HG03045 (cell line): ENCODE results near the gene RBMS1.
A peak's percentile ranks its signal among the peaks of the same experiment; 100 is the strongest.

Experiments used
- ATAC-seq: cut with Tn5 transposase; IDR thresholded peaks from one replicate; pipeline ENCODE4 v1.9.1; 2021; ENCODE audit warnings: mild to moderate bottlenecking, moderate library complexity; ENCODE audit not compliant: unreplicated experiment

RBMS1 gene, protein sequence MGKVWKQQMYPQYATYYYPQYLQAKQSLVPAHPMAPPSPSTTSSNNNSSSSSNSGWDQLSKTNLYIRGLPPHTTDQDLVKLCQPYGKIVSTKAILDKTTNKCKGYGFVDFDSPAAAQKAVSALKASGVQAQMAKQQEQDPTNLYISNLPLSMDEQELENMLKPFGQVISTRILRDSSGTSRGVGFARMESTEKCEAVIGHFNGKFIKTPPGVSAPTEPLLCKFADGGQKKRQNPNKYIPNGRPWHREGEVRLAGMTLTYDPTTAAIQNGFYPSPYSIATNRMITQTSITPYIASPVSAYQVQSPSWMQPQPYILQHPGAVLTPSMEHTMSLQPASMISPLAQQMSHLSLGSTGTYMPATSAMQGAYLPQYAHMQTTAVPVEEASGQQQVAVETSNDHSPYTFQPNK

GRCh38 chr2:160493227-160494028, at the start of gene RBMS1:
TSS of gene RBMS1 (minus strand) at chr2:160493807. CDS start at chr2:160493363, 444 bp downstream.
- no peak for ATAC-seq

- ATAC-seq: no peak
Observed at GRCh38 chr2:160541745-160542144, 48.1 kb upstream of the RBMS1 start.

DNA sequence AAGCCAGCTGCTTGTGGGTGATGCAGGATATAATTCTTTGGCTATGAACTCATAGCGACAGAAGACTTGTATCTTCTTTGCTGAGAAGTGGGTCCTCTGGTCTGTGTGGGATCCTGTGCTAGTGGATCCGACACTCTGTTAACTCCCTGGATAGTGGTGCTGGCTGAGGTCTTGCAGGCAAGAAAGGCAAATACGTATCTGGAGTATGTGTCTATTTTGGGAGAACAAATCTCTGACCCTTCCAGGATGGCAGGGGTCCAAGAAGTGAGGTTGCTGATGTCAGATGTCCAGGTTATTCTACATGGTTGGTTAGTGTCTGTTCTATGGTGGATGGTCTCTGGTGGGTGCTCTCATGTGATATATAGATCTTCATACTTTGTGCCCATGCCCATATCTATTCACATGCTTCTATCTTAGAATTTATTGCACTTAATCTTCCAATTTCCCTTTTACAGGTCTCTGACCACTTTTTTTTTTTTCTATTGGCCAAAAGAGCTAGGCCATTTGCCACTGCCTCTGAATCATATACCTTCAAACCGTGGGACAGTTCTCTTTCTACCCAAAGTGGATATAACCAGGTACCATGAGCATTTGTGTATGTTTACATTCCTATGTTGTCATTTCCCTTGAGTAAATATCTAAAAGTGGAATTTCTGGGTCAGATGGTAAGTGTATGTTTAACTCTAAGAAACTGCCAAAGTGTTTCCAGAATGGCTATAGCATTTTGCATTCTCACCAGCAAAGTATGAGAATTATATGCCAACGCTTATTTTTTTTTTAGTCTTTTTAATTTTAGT, 45.1 kb upstream of the RBMS1 start:
- ATAC-seq: no peak

DNA sequence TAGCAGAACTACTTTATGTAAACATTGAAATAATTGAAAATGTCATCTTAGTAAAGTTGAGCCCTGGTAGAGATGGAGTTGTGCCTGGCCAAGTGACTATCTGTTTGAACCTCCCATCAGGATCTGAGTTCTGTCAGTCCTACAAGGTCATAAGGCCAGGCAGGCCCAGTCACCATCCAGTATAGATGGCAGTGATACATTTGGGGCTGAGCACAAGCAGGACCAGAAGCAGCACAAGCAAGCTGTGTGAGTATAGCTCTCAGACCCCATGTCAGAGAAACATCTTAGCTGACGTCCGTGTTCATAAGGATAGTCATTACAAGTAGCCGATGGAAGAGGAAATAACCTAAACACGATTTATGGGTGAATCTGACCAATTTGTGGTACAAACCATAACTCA, 44.5 kb upstream of the RBMS1 start:
- ATAC-seq: no peak

DNA sequence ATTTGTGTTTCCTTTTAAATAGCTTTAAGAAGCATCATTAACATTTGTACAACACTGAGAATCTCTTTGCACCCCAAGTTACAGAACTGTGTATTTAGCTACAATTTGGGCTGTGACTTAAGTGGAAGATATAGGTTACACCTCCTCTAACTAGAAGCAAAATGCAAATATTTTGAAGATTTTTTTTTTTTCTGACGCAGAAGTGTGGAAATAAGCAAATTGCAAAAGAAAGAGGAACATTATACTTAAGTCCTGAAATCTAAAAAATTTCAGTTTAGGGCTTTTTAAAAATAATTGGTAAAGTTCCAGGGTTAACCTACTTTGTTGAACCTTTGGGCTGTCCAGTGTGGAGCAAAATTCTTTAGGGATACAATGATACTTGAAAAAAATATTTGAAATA, 41.4 kb upstream of the RBMS1 start:
- ATAC-seq: no peak

- no peak for ATAC-seq
Observed at GRCh38 chr2:160534249-160534648, 40.6 kb upstream of the RBMS1 start.

- no peak for ATAC-seq
Observed at GRCh38 chr2:160533482-160533881, 39.9 kb upstream of the RBMS1 start.

DNA sequence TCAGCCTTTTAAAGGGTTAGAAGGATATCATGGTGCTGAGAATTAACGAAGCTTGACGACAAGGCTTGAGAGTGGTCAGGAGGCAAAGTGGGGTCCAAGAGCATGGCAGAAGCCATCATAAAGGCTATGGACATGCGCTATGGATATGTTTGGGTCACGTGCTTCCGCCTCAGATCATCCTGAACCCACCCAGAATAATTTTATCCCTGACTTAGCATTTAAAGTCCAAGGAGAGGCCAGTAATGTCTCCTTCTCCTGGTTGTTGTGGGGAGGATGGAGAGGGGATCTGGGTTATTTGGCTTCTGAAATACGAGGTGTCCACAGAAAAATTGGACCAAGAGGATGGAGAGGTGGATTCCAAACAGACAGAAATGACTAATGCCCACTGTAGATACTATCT, 38.8 kb upstream of the RBMS1 start:
- ATAC-seq: no peak

GRCh38 chr2:160522951-160523710, 29.5 kb upstream of the RBMS1 start:
- ATAC-seq: no peak

- ATAC-seq: no peak
Observed at GRCh38 chr2:160517731-160518130, 24.1 kb upstream of the RBMS1 start.

DNA sequence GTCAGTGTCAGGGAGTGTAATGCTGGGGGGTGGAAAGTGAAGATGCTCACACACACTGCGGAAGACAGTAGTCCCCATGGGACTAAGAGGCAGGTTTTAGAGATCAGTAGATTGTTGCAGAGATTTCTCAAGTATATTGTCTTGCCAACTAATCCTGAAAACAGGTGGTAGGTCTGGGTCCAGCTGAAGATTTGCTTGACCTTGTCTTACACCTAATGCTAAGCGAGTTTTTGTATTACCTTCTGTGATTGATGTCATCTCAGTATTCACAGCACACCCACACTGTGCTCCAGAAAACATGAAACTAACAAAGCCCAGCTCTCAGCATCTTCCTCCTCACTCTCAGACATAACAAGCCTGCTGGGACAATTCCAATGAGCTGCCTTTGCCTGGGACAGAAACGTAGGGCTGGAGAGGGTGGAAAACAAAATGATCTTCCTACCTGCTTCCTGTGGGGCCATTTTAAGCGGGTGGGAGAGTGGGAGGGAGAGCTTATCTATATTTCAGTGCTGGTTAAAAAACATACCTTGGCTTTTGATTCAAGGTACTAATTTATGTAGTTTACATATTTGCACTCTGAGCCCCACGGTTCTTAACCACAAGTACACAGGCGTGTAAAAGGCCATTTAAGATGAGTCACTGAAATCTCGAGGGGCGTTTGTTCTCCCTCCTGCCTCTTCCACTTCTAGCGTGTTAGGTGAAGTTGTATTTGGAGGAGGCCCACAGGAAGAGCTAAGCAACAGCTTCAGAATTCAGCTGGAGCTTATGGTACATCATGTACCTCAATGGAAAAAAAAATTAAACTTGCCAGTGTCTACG, 23.1 kb upstream of the RBMS1 start:
- peak; percentile 69 for ATAC-seq

DNA sequence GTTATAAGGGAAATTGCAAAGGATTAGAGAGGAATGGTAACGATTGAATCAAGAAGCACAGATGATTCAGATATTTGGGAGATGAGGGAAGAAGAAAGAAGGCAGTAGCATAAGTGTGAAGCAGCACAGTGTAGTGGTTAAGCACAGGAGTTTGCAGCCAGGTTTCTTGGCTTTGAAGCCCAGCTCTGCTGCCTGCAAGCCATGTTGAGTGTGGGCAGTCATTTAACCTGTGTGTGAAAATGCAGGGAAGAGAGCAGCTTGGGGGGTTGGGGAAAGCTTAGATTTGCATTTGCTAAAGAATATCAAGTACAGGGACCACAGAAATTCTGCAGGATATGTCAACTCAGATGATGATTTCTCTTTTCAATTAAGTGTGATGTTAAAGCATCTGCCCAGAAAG, 21.5 kb upstream of the RBMS1 start:
- no peak for ATAC-seq

- no peak for ATAC-seq
Observed at GRCh38 chr2:160513120-160513519, 19.5 kb upstream of the RBMS1 start.

- ATAC-seq: no peak
Observed at GRCh38 chr2:160512491-160512890, 18.9 kb upstream of the RBMS1 start.

DNA sequence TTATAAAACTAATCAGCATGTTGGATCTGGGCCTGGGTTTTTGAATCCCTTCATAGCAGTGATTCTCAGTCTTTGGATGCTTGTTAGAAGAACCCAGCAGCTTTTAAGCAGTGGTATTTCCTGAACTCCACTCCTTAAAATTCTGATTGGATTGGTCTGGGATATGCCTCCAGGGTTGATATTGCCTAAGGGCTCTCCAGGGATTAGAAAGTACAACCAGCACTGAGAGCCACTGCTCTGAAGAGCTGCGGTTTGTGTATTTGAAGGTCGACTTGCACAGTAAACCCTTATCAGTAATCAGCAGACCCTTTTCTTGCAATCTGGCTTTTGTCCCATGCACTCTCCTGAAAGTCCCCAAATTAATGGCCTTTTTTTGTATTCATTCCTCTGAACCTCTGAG, 17.0 kb upstream of the RBMS1 start:
- ATAC-seq: no peak

GRCh38 chr2:160509016-160509415, 15.4 kb upstream of the RBMS1 start:
- no peak for ATAC-seq

DNA sequence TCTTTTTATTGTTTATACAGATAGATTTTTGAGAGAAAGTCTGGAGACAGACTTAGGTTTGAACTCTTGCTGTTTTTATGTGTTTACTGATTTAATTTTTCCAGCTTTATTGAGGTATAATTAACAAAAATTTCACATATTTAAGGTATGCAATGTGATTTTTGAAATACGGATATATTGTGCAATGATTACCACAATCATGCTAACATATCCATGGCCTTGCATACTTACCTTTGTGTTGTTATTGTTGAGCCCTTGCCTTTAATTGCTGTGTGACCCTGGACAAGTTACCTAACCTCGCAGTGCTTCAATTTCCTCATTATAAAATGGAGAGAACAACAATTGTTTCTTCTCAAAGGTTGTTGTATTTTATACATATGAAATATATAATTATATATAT, 13.9 kb upstream of the RBMS1 start:
- ATAC-seq: no peak

GRCh38 chr2:160507046-160507407, 13.4 kb upstream of the RBMS1 start:
- no peak for ATAC-seq

DNA sequence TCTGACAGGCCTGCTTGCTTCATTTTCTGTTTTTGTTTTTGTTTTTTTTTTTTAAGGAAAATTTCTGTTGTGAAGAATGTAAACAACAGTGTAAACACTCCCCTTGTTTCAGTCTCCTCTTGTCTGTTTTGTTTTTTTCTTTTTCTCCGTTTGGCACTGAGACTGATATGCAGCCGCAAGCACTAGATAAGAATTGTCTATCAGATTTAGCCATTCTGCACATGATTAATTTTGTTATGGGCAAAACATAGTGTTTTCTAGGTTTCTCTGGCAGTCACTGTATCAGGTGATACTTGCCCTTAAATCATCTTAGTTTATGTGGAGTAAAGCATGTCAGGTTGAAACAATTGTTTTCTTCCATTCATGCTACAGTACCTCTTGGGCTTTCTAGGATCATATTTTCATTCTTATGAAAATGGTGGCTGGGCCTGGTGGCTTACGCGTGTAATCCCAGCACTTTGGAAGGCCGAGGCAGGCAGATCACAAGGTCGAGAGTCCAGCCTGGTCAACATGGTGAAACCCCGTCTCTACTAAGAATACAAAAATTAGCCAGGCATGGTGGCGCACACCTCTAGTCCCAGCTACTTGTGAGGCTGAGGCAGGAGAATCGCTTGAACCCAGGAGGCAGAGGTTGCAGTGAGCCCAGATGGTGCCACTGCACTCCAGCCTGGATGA, 12.9 kb upstream of the RBMS1 start:
- ATAC-seq: no peak
